ENCODE results near the gene PFDN5. TPM values are rescaled to one million over a fixed set of nuclear protein-coding genes. Genes with fewer than 3 reads are reported as not detected.

The PFDN5 gene
- total and polyA plus RNA-seq, 4 donors, result 118 to 245 (median 206) TPM

- under 1% methylated on average over 50 of the region's 50 CpGs for WGBS
- peaks cover 0 to 11% (median 3%) of the 10 kb centered on the region in 4 donors for H3K4me1 ChIP-seq (ENCODE audit: control insufficient read depth in 4 of 4, insufficient read depth in 4 of 4, low read length in 3 of 4)
Measured at GRCh38 chr12:53344824-53345485, 49.6 kb downstream of the PFDN5 start.

GRCh38 chr12:53345486-53346188 lies 50.3 kb downstream of the PFDN5 start:
- no peak for DNase-seq (ENCODE audit: low spot score)
- Histone ChIP-seq H3K4me3 (ENCODE audit: low read depth in 1 of 3, low read length in 3 of 3) (peak overlapping the region in 1 of 3 donors; percentile 64), H3K36me3 (ENCODE audit: control insufficient read depth in 4 of 4, insufficient read depth in 3 of 4, low read depth in 1 of 4, low read length in 3 of 4) (no peaks in the 10 kb centered on the region), H3K9ac (ENCODE audit: low read depth in 1 of 2, low read length in 2 of 2) (no peak overlapping the region), H3K27ac (ENCODE audit: low read depth in 1 of 2, low read length in 2 of 2) (peak overlapping the region in 1 of 2 donors; percentile 44), H3K27me3 (ENCODE audit: control insufficient read depth in 4 of 4, insufficient read depth in 4 of 4, low read length in 3 of 4) (no peaks in the 10 kb centered on the region), H3K4me1 (ENCODE audit: control insufficient read depth in 4 of 4, insufficient read depth in 4 of 4, low read length in 3 of 4) (peaks cover 0 to 11% (median 3%) of the 10 kb centered on the region in 4 donors), H3K9me3 (ENCODE audit: control insufficient read depth in 4 of 4, low read length in 3 of 4) (no peaks in the 10 kb centered on the region)
- TF ChIP-seq FOXA2 (IDR thresholded peaks at IDR 0.05) (no peak), NR2F2 (IDR thresholded peaks at IDR 0.05) (peak; percentile 22)
- WGBS, result 41% methylated on average over 10 of the region's 10 CpGs

More at GRCh38 chr12:53344824-53345485, 49.6 kb downstream of the PFDN5 start:
- DNase-seq (ENCODE audit: low spot score), result peak; percentile 77
- Histone ChIP-seq H3K9ac (ENCODE audit: low read depth in 1 of 2, low read length in 2 of 2) (no peak overlapping the region), H3K27ac (ENCODE audit: low read depth in 1 of 2, low read length in 2 of 2) (peak overlapping the region in 1 of 2 donors; percentile 44), H3K27me3 (ENCODE audit: control insufficient read depth in 4 of 4, insufficient read depth in 4 of 4, low read length in 3 of 4) (no peaks in the 10 kb centered on the region), H3K9me3 (ENCODE audit: control insufficient read depth in 4 of 4, low read length in 3 of 4) (no peaks in the 10 kb centered on the region), H3K4me3 (ENCODE audit: low read depth in 1 of 3, low read length in 3 of 3) (peak overlapping the region; percentile 33 to 64 (median 57)), H3K36me3 (ENCODE audit: control insufficient read depth in 4 of 4, insufficient read depth in 3 of 4, low read depth in 1 of 4, low read length in 3 of 4) (no peaks in the 10 kb centered on the region)
- no peak for TF ChIP-seq NR2F2 (IDR thresholded peaks at IDR 0.05)
- peak; percentile 50 for TF ChIP-seq CTCF (IDR thresholded peaks at IDR 0.05; ENCODE audit: low read depth, low read length, missing input control)
- TF ChIP-seq SP1 (IDR thresholded peaks at IDR 0.05), result no peak
- TF ChIP-seq JUND (IDR thresholded peaks at IDR 0.05), result no peak
- peak; percentile 78 to 82 for TF ChIP-seq RAD21 (IDR thresholded peaks at IDR 0.05)

DNA sequence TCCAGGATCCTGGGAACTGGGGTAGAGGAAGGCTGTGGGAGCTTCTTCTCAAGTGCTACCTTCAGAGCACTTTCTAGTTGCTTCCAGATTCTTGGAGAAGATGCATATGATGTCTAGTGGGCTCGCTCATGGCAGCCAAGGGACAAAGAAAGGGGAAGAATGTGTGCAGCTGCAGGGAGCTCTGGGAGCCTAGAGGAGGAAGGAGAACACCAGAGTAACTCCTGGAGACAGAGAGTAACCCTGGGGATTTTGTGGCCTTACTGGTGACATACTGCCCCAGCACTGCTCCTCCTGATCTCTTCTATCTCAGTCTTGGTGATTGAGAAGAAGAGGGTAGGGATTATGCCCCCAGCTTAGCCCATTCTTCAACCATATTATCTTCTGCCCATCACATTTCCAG lies 51.1 kb downstream of the PFDN5 start:
- WGBS, result 95% methylated on average over 1 of the region's 1 CpG
- H3K9ac ChIP-seq (ENCODE audit: low read depth in 1 of 2, low read length in 2 of 2), result no peak overlapping the region
- H3K27ac ChIP-seq (ENCODE audit: low read depth in 1 of 2, low read length in 2 of 2), result no peak overlapping the region
- no peak overlapping the region for H3K4me3 ChIP-seq (ENCODE audit: low read depth in 1 of 3, low read length in 3 of 3)
- no peaks in the 10 kb centered on the region for H3K36me3 ChIP-seq (ENCODE audit: control insufficient read depth in 4 of 4, insufficient read depth in 3 of 4, low read depth in 1 of 4, low read length in 3 of 4)
- no peaks in the 10 kb centered on the region for H3K9me3 ChIP-seq (ENCODE audit: control insufficient read depth in 4 of 4, low read length in 3 of 4)
- TF ChIP-seq HNF4A (conservative IDR thresholded peaks at IDR 0.05), result no peak
- no peak for TF ChIP-seq HNF4G (IDR thresholded peaks at IDR 0.05)
- no peak for TF ChIP-seq JUND (IDR thresholded peaks at IDR 0.05)
- TF ChIP-seq TAF1 (conservative IDR thresholded peaks at IDR 0.05), result no peak
- no peak for TF ChIP-seq RAD21 (IDR thresholded peaks at IDR 0.05)
- TF ChIP-seq RXRA (IDR thresholded peaks at IDR 0.05), result no peak
- no peak for TF ChIP-seq REST (IDR thresholded peaks at IDR 0.05)
- TF ChIP-seq MAX (IDR thresholded peaks at IDR 0.05), result no peak
- TF ChIP-seq YY1 (IDR thresholded peaks at IDR 0.05), result no peak
- peaks cover 0 to 11% (median 3%) of the 10 kb centered on the region in 4 donors for H3K4me1 ChIP-seq (ENCODE audit: control insufficient read depth in 4 of 4, insufficient read depth in 4 of 4, low read length in 3 of 4)
- no peak for DNase-seq (ENCODE audit: low spot score)
- no peaks in the 10 kb centered on the region for H3K27me3 ChIP-seq (ENCODE audit: control insufficient read depth in 4 of 4, insufficient read depth in 4 of 4, low read length in 3 of 4)

Measured in liver (tissue), 9 donors.